CD4-positive, alpha-beta T cell treated with Interleukin-2 at 100 ng/mL for 4 hours (primary cell): ENCODE measurements around the gene CEBPB.

Experiments
- DNase-seq: peaks from one replicate; pipeline ENCODE4 v3.0.0-alpha.2; 2020; ENCODE audit warnings: low spot score

CEBPB gene

GRCh38 chr20:50214226-50215024, 23.8 kb downstream of the CEBPB start:
- no peak for DNase-seq

GRCh38 chr20:50215101-50215690, 24.6 kb downstream of the CEBPB start:
- no peak for DNase-seq

- no peak for DNase-seq
Observed at GRCh38 chr20:50215926-50216325, 25.3 kb downstream of the CEBPB start.

- DNase-seq = no peak
Observed at GRCh38 chr20:50216543-50217206, 26.0 kb downstream of the CEBPB start.

- no peak for DNase-seq
Observed at GRCh38 chr20:50217207-50217949, 26.7 kb downstream of the CEBPB start.

GRCh38 chr20:50218987-50219435, 28.4 kb downstream of the CEBPB start:
- no peak for DNase-seq

- DNase-seq = no peak
Observed at GRCh38 chr20:50219600-50219999, 29.0 kb downstream of the CEBPB start.

- no peak for DNase-seq
Observed at GRCh38 chr20:50220093-50220893, 29.7 kb downstream of the CEBPB start.

- DNase-seq = no peak
Observed at GRCh38 chr20:50220894-50221365, 30.3 kb downstream of the CEBPB start.

- no peak for DNase-seq
Observed at GRCh38 chr20:50221501-50222308, 31.1 kb downstream of the CEBPB start.

- no peak for DNase-seq
Observed at GRCh38 chr20:50222309-50223038, 31.8 kb downstream of the CEBPB start.

- DNase-seq = no peak
Observed at GRCh38 chr20:50223039-50224005, 32.7 kb downstream of the CEBPB start.

- no peak for DNase-seq
Observed at GRCh38 chr20:50224052-50224451, 33.4 kb downstream of the CEBPB start.

- no peak for DNase-seq
Observed at GRCh38 chr20:50224531-50225255, 34.1 kb downstream of the CEBPB start.

GRCh38 chr20:50226093-50226974, 35.7 kb downstream of the CEBPB start:
- no peak for DNase-seq

GRCh38 chr20:50227506-50227905, 36.9 kb downstream of the CEBPB start:
- DNase-seq = no peak

- DNase-seq = no peak
Observed at GRCh38 chr20:50229156-50229607, 38.6 kb downstream of the CEBPB start.
